T-helper 9 cell (primary cell): ENCODE results near the gene DCC.

ENCODE experiments used
- DNase-seq: peaks from one replicate; pipeline ENCODE4 v3.0.0-alpha.2; 2020

The DCC gene

GRCh38 chr18:53266850-53267249 is 926.9 kb downstream of the DCC start:
- no peak for DNase-seq

GRCh38 chr18:53268455-53268854 is 928.5 kb downstream of the DCC start:
- DNase-seq, result no peak

GRCh38 chr18:53281406-53281805 is 941.4 kb downstream of the DCC start:
- DNase-seq, result no peak

GRCh38 chr18:53283708-53284107 is 943.7 kb downstream of the DCC start:
- no peak for DNase-seq

GRCh38 chr18:53305461-53305860 is 965.5 kb downstream of the DCC start:
- DNase-seq, result no peak

GRCh38 chr18:53319628-53320027 is 979.6 kb downstream of the DCC start:
- no peak for DNase-seq

GRCh38 chr18:53322163-53322562 is 982.2 kb downstream of the DCC start:
- no peak for DNase-seq

- no peak for DNase-seq
These were observed 984.4 kb downstream of the DCC start for GRCh38 chr18:53324353-53324752.

- no peak for DNase-seq
These were observed 1020.8 kb downstream of the DCC start for GRCh38 chr18:53360501-53361443.

GRCh38 chr18:53375621-53376020 is 1035.6 kb downstream of the DCC start:
- DNase-seq, result no peak

- DNase-seq, result no peak
These were observed 1040.2 kb downstream of the DCC start for GRCh38 chr18:53380063-53380639.

- DNase-seq, result no peak
These were observed 1042.9 kb downstream of the DCC start for GRCh38 chr18:53382870-53383269.

- DNase-seq, result no peak
These were observed 1045.9 kb downstream of the DCC start for GRCh38 chr18:53385889-53386288.

- no peak for DNase-seq
These were observed 1047.6 kb downstream of the DCC start for GRCh38 chr18:53387581-53387980.

- no peak for DNase-seq
These were observed 1062.7 kb downstream of the DCC start for GRCh38 chr18:53402670-53403069.

GRCh38 chr18:53408271-53408670 is 1068.3 kb downstream of the DCC start:
- no peak for DNase-seq

GRCh38 chr18:53411511-53411910 is 1071.5 kb downstream of the DCC start:
- no peak for DNase-seq

GRCh38 chr18:53417003-53417402 is 1077.0 kb downstream of the DCC start:
- no peak for DNase-seq

GRCh38 chr18:53421869-53422268 is 1081.9 kb downstream of the DCC start:
- DNase-seq, result no peak

- DNase-seq, result no peak
These were observed 1082.9 kb downstream of the DCC start for GRCh38 chr18:53422896-53423295.

GRCh38 chr18:53426666-53427184 is 1086.7 kb downstream of the DCC start:
- DNase-seq, result no peak

- no peak for DNase-seq
These were observed 1101.9 kb downstream of the DCC start for GRCh38 chr18:53441761-53442414.

- no peak for DNase-seq
These were observed 1102.4 kb downstream of the DCC start for GRCh38 chr18:53442415-53442783.

GRCh38 chr18:53443336-53443735 is 1103.3 kb downstream of the DCC start:
- no peak for DNase-seq
